C4-2B (cell line): ENCODE measurements around the gene FOXF1.

Experiments used
- ZFX ChIP-seq: fragments of 450-650 bp; IDR thresholded peaks from 2 replicates; pipeline ENCODE4 v1.6.1; 2017
- TF ChIP-seq, protein P1 (sequence below): fragments of 450-650 bp; conservative IDR thresholded peaks from 2 replicates; pipeline ENCODE4 v1.5.1; 2017; ENCODE audit warnings: mild to moderate bottlenecking

DNA sequence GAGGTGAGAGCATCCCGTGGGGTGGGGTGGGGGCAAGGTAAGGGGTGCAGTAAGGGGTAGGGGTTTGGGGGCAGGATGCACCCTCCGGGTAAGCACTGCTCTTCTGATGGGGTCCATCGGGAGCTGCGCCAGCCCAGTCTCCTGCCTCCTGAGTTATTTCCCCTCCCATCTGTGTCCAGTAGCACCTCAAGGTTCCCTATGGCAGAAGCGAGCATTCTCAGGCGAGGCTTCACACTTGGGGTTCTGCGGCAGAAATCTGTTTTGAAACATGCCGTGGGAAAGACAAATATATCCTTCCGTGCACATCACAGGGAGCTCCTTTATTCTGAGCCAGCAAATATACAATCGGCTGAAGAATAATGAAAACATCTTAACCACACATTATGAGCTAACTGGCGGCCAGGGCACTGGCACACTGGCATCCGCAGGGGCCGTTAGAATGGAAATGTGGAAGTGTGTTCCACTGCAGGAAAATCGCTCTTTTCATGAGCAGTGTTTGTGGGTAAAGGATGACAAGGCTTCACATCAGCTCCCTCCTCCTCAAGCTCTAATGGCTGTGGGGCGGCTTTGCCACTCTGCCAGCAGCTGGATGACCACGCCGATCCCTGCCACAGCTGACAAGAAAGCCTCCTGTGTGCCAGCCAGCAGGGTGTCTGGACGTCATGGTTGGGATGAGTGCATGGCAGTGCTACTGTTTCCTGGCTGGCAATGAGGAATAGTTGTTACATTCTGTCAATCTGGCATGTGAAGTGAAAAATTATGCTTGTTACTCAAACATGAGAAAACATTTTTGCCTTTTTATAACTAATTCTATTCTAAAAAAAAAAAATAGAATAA, 24.7 kb downstream of the FOXF1 start:
- TF ChIP-seq, protein P1, sequence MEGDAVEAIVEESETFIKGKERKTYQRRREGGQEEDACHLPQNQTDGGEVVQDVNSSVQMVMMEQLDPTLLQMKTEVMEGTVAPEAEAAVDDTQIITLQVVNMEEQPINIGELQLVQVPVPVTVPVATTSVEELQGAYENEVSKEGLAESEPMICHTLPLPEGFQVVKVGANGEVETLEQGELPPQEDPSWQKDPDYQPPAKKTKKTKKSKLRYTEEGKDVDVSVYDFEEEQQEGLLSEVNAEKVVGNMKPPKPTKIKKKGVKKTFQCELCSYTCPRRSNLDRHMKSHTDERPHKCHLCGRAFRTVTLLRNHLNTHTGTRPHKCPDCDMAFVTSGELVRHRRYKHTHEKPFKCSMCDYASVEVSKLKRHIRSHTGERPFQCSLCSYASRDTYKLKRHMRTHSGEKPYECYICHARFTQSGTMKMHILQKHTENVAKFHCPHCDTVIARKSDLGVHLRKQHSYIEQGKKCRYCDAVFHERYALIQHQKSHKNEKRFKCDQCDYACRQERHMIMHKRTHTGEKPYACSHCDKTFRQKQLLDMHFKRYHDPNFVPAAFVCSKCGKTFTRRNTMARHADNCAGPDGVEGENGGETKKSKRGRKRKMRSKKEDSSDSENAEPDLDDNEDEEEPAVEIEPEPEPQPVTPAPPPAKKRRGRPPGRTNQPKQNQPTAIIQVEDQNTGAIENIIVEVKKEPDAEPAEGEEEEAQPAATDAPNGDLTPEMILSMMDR: no peak
- TF ChIP-seq ZFX: no peak
